ENCODE results near the gene B4GALT7.

DNA sequence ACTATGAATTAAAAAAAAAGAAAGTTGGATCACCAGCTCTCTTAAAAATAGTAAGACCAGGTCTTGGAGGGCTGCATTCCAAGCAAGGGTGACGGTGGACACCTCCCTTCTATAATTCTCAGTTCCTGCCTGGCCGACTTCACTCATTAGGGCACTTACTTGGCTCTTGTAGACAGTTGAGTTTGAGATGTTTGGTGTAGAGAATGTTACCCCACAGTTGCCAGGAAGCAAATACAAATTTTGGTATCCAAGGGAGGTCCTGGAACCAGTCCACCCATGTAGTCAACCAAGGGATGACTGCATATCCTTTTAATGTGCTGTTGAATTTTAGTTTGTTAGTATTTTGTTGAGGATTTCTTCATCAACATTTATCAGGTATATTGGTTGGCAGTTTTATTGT lies 20.6 kb downstream of the B4GALT7 start:
- TF ChIP-seq TAF1 (IDR thresholded peaks at IDR 0.05; ENCODE audit: low read depth) (no peak), CEBPB (IDR thresholded peaks at IDR 0.05) (no peak), EP300 (IDR thresholded peaks at IDR 0.05; ENCODE audit: borderline replicate concordance) (no peak), YY1 (IDR thresholded peaks at IDR 0.05; ENCODE audit: low read depth) (no peak), TEAD4 (IDR thresholded peaks at IDR 0.05) (no peak), CREB1 (IDR thresholded peaks at IDR 0.05; ENCODE audit: low read depth) (no peak)
- TF ChIP-seq, protein P1, sequence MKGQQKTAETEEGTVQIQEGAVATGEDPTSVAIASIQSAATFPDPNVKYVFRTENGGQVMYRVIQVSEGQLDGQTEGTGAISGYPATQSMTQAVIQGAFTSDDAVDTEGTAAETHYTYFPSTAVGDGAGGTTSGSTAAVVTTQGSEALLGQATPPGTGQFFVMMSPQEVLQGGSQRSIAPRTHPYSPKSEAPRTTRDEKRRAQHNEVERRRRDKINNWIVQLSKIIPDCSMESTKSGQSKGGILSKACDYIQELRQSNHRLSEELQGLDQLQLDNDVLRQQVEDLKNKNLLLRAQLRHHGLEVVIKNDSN (IDR thresholded peaks at IDR 0.05) = no peak
